ENCODE measurements around the gene OPCML.

Gene OPCML

GRCh38 chr11:132811649-132812048 is 720.7 kb downstream of the OPCML start:
- no peaks in the 10 kb centered on the region for H3F3A ChIP-seq (ENCODE audit: insufficient read depth)
- no peaks in the 10 kb centered on the region for H3K79me2 ChIP-seq (ENCODE audit: insufficient read depth, low read length)
- no peaks in the 10 kb centered on the region for H3K9me3 ChIP-seq (ENCODE audit: insufficient read depth, low read length)
- no peak overlapping the region for H3K9ac ChIP-seq (ENCODE audit: low read length)
- H3K27me3 ChIP-seq (ENCODE audit: low read length): no peaks in the 10 kb centered on the region
- no peaks in the 10 kb centered on the region for H3K9me2 ChIP-seq (replicated peaks; ENCODE audit: insufficient read depth, low read length)
- no peak overlapping the region for H3K4me2 ChIP-seq (ENCODE audit: low read depth, low read length, poor library complexity, severe bottlenecking)
- H3K4me3 ChIP-seq (ENCODE audit: insufficient read depth, low read length, poor library complexity, severe bottlenecking): no peak overlapping the region
- H3K36me3 ChIP-seq (ENCODE audit: low read length): no peaks in the 10 kb centered on the region
- H4K20me1 ChIP-seq (ENCODE audit: low read depth, low read length): no peaks in the 10 kb centered on the region
- H2AFZ ChIP-seq (ENCODE audit: low read depth, low read length, severe bottlenecking): no peak overlapping the region
- H3K27ac ChIP-seq (ENCODE audit: low read depth, low read length): no peak overlapping the region
- TF ChIP-seq, protein P1, sequence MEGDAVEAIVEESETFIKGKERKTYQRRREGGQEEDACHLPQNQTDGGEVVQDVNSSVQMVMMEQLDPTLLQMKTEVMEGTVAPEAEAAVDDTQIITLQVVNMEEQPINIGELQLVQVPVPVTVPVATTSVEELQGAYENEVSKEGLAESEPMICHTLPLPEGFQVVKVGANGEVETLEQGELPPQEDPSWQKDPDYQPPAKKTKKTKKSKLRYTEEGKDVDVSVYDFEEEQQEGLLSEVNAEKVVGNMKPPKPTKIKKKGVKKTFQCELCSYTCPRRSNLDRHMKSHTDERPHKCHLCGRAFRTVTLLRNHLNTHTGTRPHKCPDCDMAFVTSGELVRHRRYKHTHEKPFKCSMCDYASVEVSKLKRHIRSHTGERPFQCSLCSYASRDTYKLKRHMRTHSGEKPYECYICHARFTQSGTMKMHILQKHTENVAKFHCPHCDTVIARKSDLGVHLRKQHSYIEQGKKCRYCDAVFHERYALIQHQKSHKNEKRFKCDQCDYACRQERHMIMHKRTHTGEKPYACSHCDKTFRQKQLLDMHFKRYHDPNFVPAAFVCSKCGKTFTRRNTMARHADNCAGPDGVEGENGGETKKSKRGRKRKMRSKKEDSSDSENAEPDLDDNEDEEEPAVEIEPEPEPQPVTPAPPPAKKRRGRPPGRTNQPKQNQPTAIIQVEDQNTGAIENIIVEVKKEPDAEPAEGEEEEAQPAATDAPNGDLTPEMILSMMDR (IDR thresholded peaks at IDR 0.05; ENCODE audit: insufficient read depth, low read length, poor library complexity, severe bottlenecking): no peak
- TF ChIP-seq EZH2phosphoT487 (conservative IDR thresholded peaks at IDR 0.05; ENCODE audit: low read length): no peak

GRCh38 chr11:132809070-132809469 is 723.2 kb downstream of the OPCML start:
- Histone ChIP-seq H3K9ac (ENCODE audit: low read length) (no peak overlapping the region), H3F3A (ENCODE audit: insufficient read depth) (no peaks in the 10 kb centered on the region), H3K79me2 (ENCODE audit: insufficient read depth, low read length) (no peaks in the 10 kb centered on the region), H4K20me1 (ENCODE audit: low read depth, low read length) (no peaks in the 10 kb centered on the region), H3K4me3 (ENCODE audit: insufficient read depth, low read length, poor library complexity, severe bottlenecking) (no peak overlapping the region), H3K9me3 (ENCODE audit: insufficient read depth, low read length) (no peaks in the 10 kb centered on the region), H2AFZ (ENCODE audit: low read depth, low read length, severe bottlenecking) (no peak overlapping the region), H3K27me3 (ENCODE audit: low read length) (no peaks in the 10 kb centered on the region), H3K36me3 (ENCODE audit: low read length) (no peaks in the 10 kb centered on the region), H3K4me2 (ENCODE audit: low read depth, low read length, poor library complexity, severe bottlenecking) (no peak overlapping the region), H3K27ac (ENCODE audit: low read depth, low read length) (no peak overlapping the region), H3K9me2 (replicated peaks; ENCODE audit: insufficient read depth, low read length) (no peaks in the 10 kb centered on the region)
- TF ChIP-seq, protein P1 (IDR thresholded peaks at IDR 0.05; ENCODE audit: insufficient read depth, low read length, poor library complexity, severe bottlenecking): no peak
- no peak for TF ChIP-seq EZH2phosphoT487 (conservative IDR thresholded peaks at IDR 0.05; ENCODE audit: low read length)

GRCh38 chr11:132804258-132804657 is 728.0 kb downstream of the OPCML start:
- Histone ChIP-seq H3K27ac (ENCODE audit: low read depth, low read length) (no peak overlapping the region), H3K36me3 (ENCODE audit: low read length) (no peaks in the 10 kb centered on the region), H3F3A (ENCODE audit: insufficient read depth) (no peaks in the 10 kb centered on the region), H3K79me2 (ENCODE audit: insufficient read depth, low read length) (no peaks in the 10 kb centered on the region), H3K4me3 (ENCODE audit: insufficient read depth, low read length, poor library complexity, severe bottlenecking) (no peak overlapping the region), H3K9ac (ENCODE audit: low read length) (no peak overlapping the region), H3K9me3 (ENCODE audit: insufficient read depth, low read length) (no peaks in the 10 kb centered on the region), H3K4me2 (ENCODE audit: low read depth, low read length, poor library complexity, severe bottlenecking) (no peak overlapping the region), H4K20me1 (ENCODE audit: low read depth, low read length) (no peaks in the 10 kb centered on the region), H3K9me2 (replicated peaks; ENCODE audit: insufficient read depth, low read length) (no peaks in the 10 kb centered on the region), H2AFZ (ENCODE audit: low read depth, low read length, severe bottlenecking) (no peak overlapping the region), H3K27me3 (ENCODE audit: low read length) (no peaks in the 10 kb centered on the region)
- no peak for TF ChIP-seq EZH2phosphoT487 (conservative IDR thresholded peaks at IDR 0.05; ENCODE audit: low read length)
- TF ChIP-seq, protein P1 (IDR thresholded peaks at IDR 0.05; ENCODE audit: insufficient read depth, low read length, poor library complexity, severe bottlenecking): no peak
